Endothelial cell of umbilical vein (primary cell): ENCODE results near the gene NPFFR1. TPM values are rescaled to one million over a fixed set of nuclear protein-coding genes. Genes with fewer than 3 reads are reported as not detected.

Experiments
- BruUV-seq: library from RNA; stranded (reverse); fragments of 400-500 nt; replicated peaks from 2 replicates; lab custom pipeline; 2021; lab: Mats Ljungman, UMichigan
- CTCF ChIA-PET: fragments of 300-600, 350-600 bp; sonication (Branson Sonifier 250); formaldehyde crosslinking; loops from one replicate; lab custom pipeline; 2021; ENCODE audit warnings: antibody characterized with exemption, inconsistent platforms; lab: Charles Lee
- POLR2A ChIA-PET: fragments of 300-600, 350-600 bp; sonication (Branson Sonifier 250); formaldehyde crosslinking; loops from one replicate; lab custom pipeline; 2021; ENCODE audit warnings: antibody characterized with exemption, inconsistent platforms; lab: Charles Lee
- DNase-seq: peaks from one replicate; pipeline ENCODE4 v3.0.0-alpha.2; 2011; ENCODE audit warnings: low read depth, low spot score
- FAIRE-seq: peaks from 2 replicates; lab custom pipeline; 2011; peaks lifted over from hg19 to GRCh38; lab: Jason Lieb, UNC
- H2AFZ ChIP-seq: 2 replicates; pipeline ENCODE4 v1.6.0; 2012; ENCODE audit warnings: low read depth, low read length, control low read depth, inconsistent platforms
- H3K27ac ChIP-seq: 2 replicates; pipeline ENCODE4 v1.5.1; 2011; ENCODE audit warnings: low read depth, mild to moderate bottlenecking, control low read depth, low read length, moderate library complexity; ENCODE audit not compliant: insufficient read depth
- H3K27me3 ChIP-seq, 2 experiments: 2 replicates each; pipeline versions ENCODE4 v1.6.0 to v1.6.1; 2011; ENCODE audit warnings: low read length in 2 of 2, mixed read lengths in 1 of 2; ENCODE audit not compliant: control insufficient read depth in 2 of 2, insufficient read depth in 2 of 2
- H3K36me3 ChIP-seq, 2 experiments: 2 replicates in 1 of 2; 3 replicates in 1 of 2; pipeline ENCODE4 v1.5.1; 2011; ENCODE audit warnings: low read length in 2 of 2, mild to moderate bottlenecking in 1 of 2, moderate library complexity in 1 of 2; ENCODE audit not compliant: control insufficient read depth in 2 of 2, insufficient read depth in 2 of 2; ENCODE audit errors: extremely low read depth in 1 of 2
- H3K4me1 ChIP-seq: 3 replicates; pipeline ENCODE4 v1.5.1; 2011; ENCODE audit warnings: mild to moderate bottlenecking, low read length; ENCODE audit not compliant: control insufficient read depth, insufficient read depth; ENCODE audit errors: extremely low read depth
- H3K4me2 ChIP-seq: 2 replicates; pipeline ENCODE4 v1.6.1; 2011; ENCODE audit warnings: low read length, control low read depth, mixed read lengths; ENCODE audit not compliant: insufficient read depth
- H3K4me3 ChIP-seq, 3 experiments: fragments of 200-600 bp in 1 of 3; sonication (generic), shearing (Covaris generic) in 1 of 3; replicated peaks in 1 of 3; 2 replicates each; pipeline ENCODE4 v1.5.1; 2011 to 2016; ENCODE audit warnings: control low read depth in 3 of 3, low read length in 3 of 3, mild to moderate bottlenecking in 2 of 3, inconsistent platforms in 1 of 3, low read depth in 1 of 3, moderate library complexity in 1 of 3; ENCODE audit not compliant: insufficient read depth in 1 of 3
- H3K79me2 ChIP-seq: 2 replicates; pipeline ENCODE4 v1.6.0; 2012; ENCODE audit warnings: low read length, inconsistent platforms; ENCODE audit not compliant: control insufficient read depth, insufficient read depth
- H3K9ac ChIP-seq: replicated peaks from 2 replicates; pipeline ENCODE3; 2011; ENCODE audit warnings: low read length, control low read depth; ENCODE audit not compliant: insufficient read depth; ENCODE audit errors: extremely low read depth
- H3K9me1 ChIP-seq: replicated peaks from 3 replicates; pipeline ENCODE4 v1.6.0; 2011; ENCODE audit warnings: mild to moderate bottlenecking, low read length; ENCODE audit not compliant: control insufficient read depth, insufficient read depth; ENCODE audit errors: extremely low read depth
- H3K9me3 ChIP-seq: replicated peaks from 2 replicates; pipeline ENCODE4 v1.5.1; 2012; ENCODE audit warnings: low read length, inconsistent platforms; ENCODE audit not compliant: control insufficient read depth, insufficient read depth
- H4K20me1 ChIP-seq: replicated peaks from 2 replicates; pipeline ENCODE3; 2011; ENCODE audit warnings: mild to moderate bottlenecking, low read length; ENCODE audit not compliant: control insufficient read depth, insufficient read depth; ENCODE audit errors: extremely low read depth
- EZH2 ChIP-seq: IDR thresholded peaks from 2 replicates; pipeline ENCODE4 v1.6.1; 2012; ENCODE audit warnings: borderline replicate concordance, low read depth, mild to moderate bottlenecking, moderate library complexity, low read length, inconsistent platforms; ENCODE audit not compliant: severe bottlenecking
- FOS ChIP-seq: IDR thresholded peaks from 2 replicates; pipeline ENCODE4 v1.6.1; 2011; ENCODE audit warnings: mild to moderate bottlenecking, low read length, moderate library complexity, borderline replicate concordance; ENCODE audit not compliant: insufficient read depth
- GATA2 ChIP-seq: IDR thresholded peaks from 2 replicates; pipeline ENCODE4 v1.7.0; 2011; ENCODE audit warnings: low read depth, mild to moderate bottlenecking, moderate library complexity, mixed read lengths, low read length; ENCODE audit not compliant: insufficient read length, insufficient read depth
- JUN ChIP-seq: IDR thresholded peaks from 2 replicates; pipeline ENCODE4 v1.6.1; 2011; ENCODE audit warnings: borderline replicate concordance, low read depth; ENCODE audit not compliant: insufficient read length, insufficient read depth
- MYC ChIP-seq: IDR thresholded peaks from one replicate; pipeline ENCODE4 v1.6.1; 2011; ENCODE audit warnings: mild to moderate bottlenecking, low read depth, low read length
- POLR2A ChIP-seq: IDR thresholded peaks from 2 replicates; pipeline ENCODE4 v1.6.1; 2012; ENCODE audit warnings: low read depth, mild to moderate bottlenecking, control low read depth, low read length
- POLR2AphosphoS5 ChIP-seq: IDR thresholded peaks from 2 replicates; pipeline ENCODE4 v1.6.1; 2012; ENCODE audit warnings: low read depth, mild to moderate bottlenecking, control low read depth, low read length, moderate library complexity; ENCODE audit not compliant: insufficient read depth
- dilution Hi-C: fragments of 300-500 bp; cut with MboI; formaldehyde crosslinking; loops from one replicate; pipeline ENCODE4 v1.15.0; 2019; ENCODE audit warnings: low sequenced_read_pairs; ENCODE audit not compliant: extremely low pct_ligation_motif_present
- intact Hi-C: fragments of 100-400 bp; cut with micrococcal nuclease; formaldehyde crosslinking; loops from one replicate; pipeline ENCODE4 v1.10.0; 2022
- polyA plus RNA-seq, 4 experiments: library from polyadenylated mRNA; depleted of rRNA in 3 of 4; stranded (reverse) in 3 of 4; unstranded in 1 of 4; fragments of >200 nt; gene quantifications; 2 replicates each; pipeline versions ENCODE4 v1.2.1 to v1.2.3, GENCODE V29; 2011 to 2012; ENCODE audit warnings: missing spikeins in 1 of 4
- total RNA-seq: library from RNA; stranded (reverse); gene quantifications from 2 replicates; pipeline ENCODE4 v1.2.3, GENCODE V29; 2021
- TF ChIP-seq, protein P1 (sequence below): IDR thresholded peaks from 2 replicates; pipeline ENCODE4 v1.6.1; 2011; ENCODE audit not compliant: insufficient read depth, insufficient read length
- TF ChIP-seq, protein P2 (sequence below), 2 donors: IDR thresholded peaks; 1 replicate in 1 of 2; 2 replicates in 1 of 2; pipeline ENCODE4 v1.5.1; 2011; ENCODE audit warnings: low read length in 2 of 2, mild to moderate bottlenecking in 2 of 2, moderate library complexity in 2 of 2, control low read depth in 1 of 2, inconsistent platforms in 1 of 2, low read depth in 1 of 2; ENCODE audit not compliant: insufficient read depth in 1 of 2; ENCODE audit errors: extremely low read depth in 1 of 2

Gene NPFFR1
- total and polyA plus RNA-seq, 2 donors (not counting 3 experiments of a cell fraction or from before 2014, with no cell fraction given), result not detected

DNA sequence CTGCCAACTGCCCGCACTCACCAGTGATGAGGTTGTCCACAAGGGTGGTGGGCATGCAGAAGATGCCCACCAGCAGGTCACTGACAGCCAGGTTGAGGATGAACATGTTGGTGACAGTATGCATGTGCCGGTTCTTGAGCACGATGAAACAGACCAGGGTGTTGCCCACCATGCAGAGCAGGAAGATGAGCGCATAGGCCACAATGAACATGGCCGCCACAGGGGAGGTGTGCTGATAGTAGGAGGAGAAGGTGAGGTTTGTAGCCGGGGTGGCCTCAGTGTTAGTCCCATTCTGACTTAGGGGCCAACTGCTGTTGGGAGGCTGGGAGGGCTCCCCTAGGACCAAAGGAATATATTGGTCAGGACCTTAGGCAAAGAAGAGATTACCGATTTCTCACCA, 17.7 kb downstream of the NPFFR1 start:
- no peak overlapping the region for H3K4me2 ChIP-seq

More for the DNA sequence above, 17.7 kb downstream of the NPFFR1 start:
- Histone ChIP-seq H3K4me3 (no peak overlapping the region), H3K27me3 (peaks cover 13 to 23% of the 10 kb centered on the region in 2 experiments), H3K4me1 (peaks cover 2% of the 10 kb centered on the region), H3K79me2 (no peaks in the 10 kb centered on the region), H4K20me1 (no peaks in the 10 kb centered on the region), H3K36me3 (no peaks in the 10 kb centered on the region), H3K27ac (no peak overlapping the region), H2AFZ (no peak overlapping the region), H3K9me1 (no peaks in the 10 kb centered on the region), H3K9ac (no peak overlapping the region), H3K9me3 (no peaks in the 10 kb centered on the region)
- intact Hi-C loops, result no loop called here
- no TSS peak for BruUV-seq
- TF ChIP-seq FOS (no peak), POLR2AphosphoS5 (no peak), JUN (no peak), POLR2A (no peak), EZH2 (no peak), MYC (no peak), GATA2 (no peak)
- TF ChIP-seq, protein P1, sequence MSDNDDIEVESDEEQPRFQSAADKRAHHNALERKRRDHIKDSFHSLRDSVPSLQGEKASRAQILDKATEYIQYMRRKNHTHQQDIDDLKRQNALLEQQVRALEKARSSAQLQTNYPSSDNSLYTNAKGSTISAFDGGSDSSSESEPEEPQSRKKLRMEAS, result no peak
- TF ChIP-seq, protein P2, sequence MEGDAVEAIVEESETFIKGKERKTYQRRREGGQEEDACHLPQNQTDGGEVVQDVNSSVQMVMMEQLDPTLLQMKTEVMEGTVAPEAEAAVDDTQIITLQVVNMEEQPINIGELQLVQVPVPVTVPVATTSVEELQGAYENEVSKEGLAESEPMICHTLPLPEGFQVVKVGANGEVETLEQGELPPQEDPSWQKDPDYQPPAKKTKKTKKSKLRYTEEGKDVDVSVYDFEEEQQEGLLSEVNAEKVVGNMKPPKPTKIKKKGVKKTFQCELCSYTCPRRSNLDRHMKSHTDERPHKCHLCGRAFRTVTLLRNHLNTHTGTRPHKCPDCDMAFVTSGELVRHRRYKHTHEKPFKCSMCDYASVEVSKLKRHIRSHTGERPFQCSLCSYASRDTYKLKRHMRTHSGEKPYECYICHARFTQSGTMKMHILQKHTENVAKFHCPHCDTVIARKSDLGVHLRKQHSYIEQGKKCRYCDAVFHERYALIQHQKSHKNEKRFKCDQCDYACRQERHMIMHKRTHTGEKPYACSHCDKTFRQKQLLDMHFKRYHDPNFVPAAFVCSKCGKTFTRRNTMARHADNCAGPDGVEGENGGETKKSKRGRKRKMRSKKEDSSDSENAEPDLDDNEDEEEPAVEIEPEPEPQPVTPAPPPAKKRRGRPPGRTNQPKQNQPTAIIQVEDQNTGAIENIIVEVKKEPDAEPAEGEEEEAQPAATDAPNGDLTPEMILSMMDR (IDR thresholded peaks at IDR 0.05; ENCODE audit: extremely low read depth in 1 of 2, insufficient read depth in 1 of 2, low read depth in 1 of 2, low read length in 2 of 2), result no peak
- dilution Hi-C loops, result no loop called here
- DNase-seq, result no peak
- ChIA-PET CTCF (interaction anchor here (1.5 to 3.9 kb wide), 5 partner anchors 11 to 98 kb away, joined by 6 to 30 read pairs (median 18); no protein-coding TSS in a partner anchor), POLR2A (no interaction called here)
- no peak for FAIRE-seq
